ENCODE measurements around the gene FUOM.

The FUOM gene

GRCh38 chr10:133338080-133339071 is 19.4 kb downstream of the FUOM start:
- Histone ChIP-seq H3K9me3 (ENCODE audit: insufficient read depth, low read length) (no peaks in the 10 kb centered on the region), H3K4me1 (ENCODE audit: insufficient read depth, insufficient read length) (peaks cover 5% of the 10 kb centered on the region), H3K9ac (ENCODE audit: insufficient read length, low read depth) (no peak overlapping the region), H3K4me3 (ENCODE audit: insufficient read length, low read depth) (no peak overlapping the region), H3K27me3 (ENCODE audit: insufficient read depth, insufficient read length) (peaks cover 65% of the 10 kb centered on the region), H3K36me3 (ENCODE audit: insufficient read depth, insufficient read length, low read length) (no peaks in the 10 kb centered on the region)
- TF ChIP-seq YY1 (IDR thresholded peaks at IDR 0.05; ENCODE audit: insufficient read depth, insufficient read length) (no peak), SUZ12 (IDR thresholded peaks at IDR 0.05; ENCODE audit: extremely low read depth, insufficient read depth, insufficient read length) (no peak), ZNF274 (IDR thresholded peaks at IDR 0.05; ENCODE audit: low read depth, low read length) (no peak)
- no peak for DNase-seq (ENCODE audit: low read depth, low spot score)

GRCh38 chr10:133337370-133337725 is 20.5 kb downstream of the FUOM start:
- no peaks in the 10 kb centered on the region for H3K4me1 ChIP-seq (ENCODE audit: insufficient read depth, insufficient read length)
- no peak overlapping the region for H3K4me3 ChIP-seq (ENCODE audit: insufficient read length, low read depth)
- TF ChIP-seq YY1 (IDR thresholded peaks at IDR 0.05; ENCODE audit: insufficient read depth, insufficient read length): no peak
- no peak for TF ChIP-seq ZNF274 (IDR thresholded peaks at IDR 0.05; ENCODE audit: low read depth, low read length)
- peaks cover 73% of the 10 kb centered on the region for H3K27me3 ChIP-seq (ENCODE audit: insufficient read depth, insufficient read length)
- no peak for DNase-seq (ENCODE audit: low read depth, low spot score)
- no peaks in the 10 kb centered on the region for H3K36me3 ChIP-seq (ENCODE audit: insufficient read depth, insufficient read length, low read length)
- peaks cover 4% of the 10 kb centered on the region; the same call in 1 of the 2 replicates for H3K9me3 ChIP-seq (ENCODE audit: insufficient read depth, low read length)
- H3K9ac ChIP-seq (ENCODE audit: insufficient read length, low read depth): no peak overlapping the region

- Histone ChIP-seq H3K9me3 (ENCODE audit: insufficient read depth, low read length) (peaks cover 10% of the 10 kb centered on the region; the same call in 1 of the 2 replicates), H3K4me1 (ENCODE audit: insufficient read depth, insufficient read length) (no peaks in the 10 kb centered on the region), H3K36me3 (ENCODE audit: insufficient read depth, insufficient read length, low read length) (no peaks in the 10 kb centered on the region), H3K27me3 (ENCODE audit: insufficient read depth, insufficient read length) (peaks cover 79% of the 10 kb centered on the region), H3K4me3 (ENCODE audit: insufficient read length, low read depth) (no peak within 1 kb of the TSS), H3K9ac (ENCODE audit: insufficient read length, low read depth) (no peak within 1 kb of the TSS)
- DNase-seq (ENCODE audit: low read depth, low spot score): no peak
- TF ChIP-seq SUZ12 (IDR thresholded peaks at IDR 0.05; ENCODE audit: extremely low read depth, insufficient read depth, insufficient read length) (no peak), ZNF274 (IDR thresholded peaks at IDR 0.05; ENCODE audit: low read depth, low read length) (no peak), YY1 (IDR thresholded peaks at IDR 0.05; ENCODE audit: insufficient read depth, insufficient read length) (no peak)
Measured at GRCh38 chr10:133336577-133337369, 21.0 kb downstream of the FUOM start, which contains the start of gene CALY. Gene CALY, minus strand, starts transcription at chr10:133336896. Its CDS starts 7,907 bp downstream, at chr10:133328989.

- no peak for TF ChIP-seq SUZ12 (IDR thresholded peaks at IDR 0.05; ENCODE audit: extremely low read depth, insufficient read depth, insufficient read length)
- TF ChIP-seq YY1 (IDR thresholded peaks at IDR 0.05; ENCODE audit: insufficient read depth, insufficient read length): no peak
- no peak for TF ChIP-seq ZNF274 (IDR thresholded peaks at IDR 0.05; ENCODE audit: low read depth, low read length)
- H3K9ac ChIP-seq (ENCODE audit: insufficient read length, low read depth): no peak overlapping the region
- H3K4me3 ChIP-seq (ENCODE audit: insufficient read length, low read depth): no peak overlapping the region
- H3K4me1 ChIP-seq (ENCODE audit: insufficient read depth, insufficient read length): no peaks in the 10 kb centered on the region
- no peaks in the 10 kb centered on the region for H3K36me3 ChIP-seq (ENCODE audit: insufficient read depth, insufficient read length, low read length)
- peaks cover 14% of the 10 kb centered on the region; the same call in 1 of the 2 replicates for H3K9me3 ChIP-seq (ENCODE audit: insufficient read depth, low read length)
- H3K27me3 ChIP-seq (ENCODE audit: insufficient read depth, insufficient read length): peaks cover 86% of the 10 kb centered on the region
- DNase-seq (ENCODE audit: low read depth, low spot score): no peak
Measured at GRCh38 chr10:133336118-133336576, 21.7 kb downstream of the FUOM start.

GRCh38 chr10:133335246-133336117 is 22.3 kb downstream of the FUOM start:
- Histone ChIP-seq H3K4me1 (ENCODE audit: insufficient read depth, insufficient read length) (no peaks in the 10 kb centered on the region), H3K36me3 (ENCODE audit: insufficient read depth, insufficient read length, low read length) (no peaks in the 10 kb centered on the region), H3K4me3 (ENCODE audit: insufficient read length, low read depth) (peak overlapping the region; percentile 8), H3K9ac (ENCODE audit: insufficient read length, low read depth) (no peak overlapping the region), H3K9me3 (ENCODE audit: insufficient read depth, low read length) (peaks cover 14% of the 10 kb centered on the region; the same call in 1 of the 2 replicates), H3K27me3 (ENCODE audit: insufficient read depth, insufficient read length) (peaks cover 91% of the 10 kb centered on the region)
- DNase-seq (ENCODE audit: low read depth, low spot score): no peak
- TF ChIP-seq YY1 (IDR thresholded peaks at IDR 0.05; ENCODE audit: insufficient read depth, insufficient read length) (no peak), SUZ12 (IDR thresholded peaks at IDR 0.05; ENCODE audit: extremely low read depth, insufficient read depth, insufficient read length) (peak; percentile 11)

- no peak overlapping the region for H3K9ac ChIP-seq (ENCODE audit: insufficient read length, low read depth)
- no peaks in the 10 kb centered on the region for H3K4me1 ChIP-seq (ENCODE audit: insufficient read depth, insufficient read length)
- H3K27me3 ChIP-seq (ENCODE audit: insufficient read depth, insufficient read length): peaks cover 87% of the 10 kb centered on the region
- H3K36me3 ChIP-seq (ENCODE audit: insufficient read depth, insufficient read length, low read length): no peaks in the 10 kb centered on the region
- TF ChIP-seq SUZ12 (IDR thresholded peaks at IDR 0.05; ENCODE audit: extremely low read depth, insufficient read depth, insufficient read length): peak; percentile 8
- TF ChIP-seq ZNF274 (IDR thresholded peaks at IDR 0.05; ENCODE audit: low read depth, low read length): no peak
- no peak for DNase-seq (ENCODE audit: low read depth, low spot score)
- H3K9me3 ChIP-seq (ENCODE audit: insufficient read depth, low read length): peaks cover 14% of the 10 kb centered on the region; the same call in 1 of the 2 replicates
- no peak overlapping the region for H3K4me3 ChIP-seq (ENCODE audit: insufficient read length, low read depth)
Measured at GRCh38 chr10:133334503-133335245, 23.1 kb downstream of the FUOM start.
